ENCODE data around the gene TRIM50. TPM values are rescaled to one million over a fixed set of nuclear protein-coding genes. Genes with fewer than 3 reads are reported as not detected.

Gene TRIM50
- total and polyA plus RNA-seq, 2 of the 13 experiments (the other 11 are each of a cell fraction or from before 2014, with no cell fraction given), result 4.2 to 24.5 TPM

DNA sequence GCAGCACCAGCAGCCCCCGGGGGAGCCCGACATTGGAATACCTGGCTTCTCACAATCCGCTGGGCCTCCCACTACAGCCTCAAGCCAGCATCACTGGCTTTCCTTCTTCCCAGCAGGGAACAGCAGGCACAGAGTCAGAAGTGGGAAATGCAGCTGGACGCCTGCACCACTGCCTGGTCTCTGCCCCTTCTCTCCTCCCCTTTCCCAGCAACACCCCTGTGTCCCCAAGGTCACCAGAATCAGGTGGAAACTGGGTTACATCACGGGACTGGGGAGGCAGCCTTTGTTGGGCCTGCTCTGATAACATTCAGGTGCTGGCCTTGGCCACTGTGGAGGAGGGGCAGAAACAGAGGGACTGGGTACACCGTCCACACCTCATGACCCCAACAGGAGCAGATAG is 2.5 kb downstream of the TRIM50 start (continued):
- TF ChIP-seq ZNF609 (CRISPR knock-in tag; IDR thresholded peaks at IDR 0.05; ENCODE audit: borderline replicate concordance) (peak; percentile 43; the same call in 1 of the 2 replicates), DMAP1 (CRISPR knock-in tag; IDR thresholded peaks at IDR 0.05) (peak; percentile 52; the same call in 1 of the 2 replicates), ZKSCAN8 (CRISPR knock-in tag; IDR thresholded peaks at IDR 0.05; ENCODE audit: borderline replicate concordance) (peak; percentile 49; the same call in 1 of the 2 replicates), ZSCAN21 (CRISPR knock-in tag; IDR thresholded peaks at IDR 0.05; ENCODE audit: borderline replicate concordance) (peak; percentile 47; the same call in 1 of the 2 replicates), KDM4B (CRISPR knock-in tag; IDR thresholded peaks at IDR 0.05) (peak; percentile 70; the same call in 1 of the 2 replicates)
- TF ChIP-seq, protein P1, sequence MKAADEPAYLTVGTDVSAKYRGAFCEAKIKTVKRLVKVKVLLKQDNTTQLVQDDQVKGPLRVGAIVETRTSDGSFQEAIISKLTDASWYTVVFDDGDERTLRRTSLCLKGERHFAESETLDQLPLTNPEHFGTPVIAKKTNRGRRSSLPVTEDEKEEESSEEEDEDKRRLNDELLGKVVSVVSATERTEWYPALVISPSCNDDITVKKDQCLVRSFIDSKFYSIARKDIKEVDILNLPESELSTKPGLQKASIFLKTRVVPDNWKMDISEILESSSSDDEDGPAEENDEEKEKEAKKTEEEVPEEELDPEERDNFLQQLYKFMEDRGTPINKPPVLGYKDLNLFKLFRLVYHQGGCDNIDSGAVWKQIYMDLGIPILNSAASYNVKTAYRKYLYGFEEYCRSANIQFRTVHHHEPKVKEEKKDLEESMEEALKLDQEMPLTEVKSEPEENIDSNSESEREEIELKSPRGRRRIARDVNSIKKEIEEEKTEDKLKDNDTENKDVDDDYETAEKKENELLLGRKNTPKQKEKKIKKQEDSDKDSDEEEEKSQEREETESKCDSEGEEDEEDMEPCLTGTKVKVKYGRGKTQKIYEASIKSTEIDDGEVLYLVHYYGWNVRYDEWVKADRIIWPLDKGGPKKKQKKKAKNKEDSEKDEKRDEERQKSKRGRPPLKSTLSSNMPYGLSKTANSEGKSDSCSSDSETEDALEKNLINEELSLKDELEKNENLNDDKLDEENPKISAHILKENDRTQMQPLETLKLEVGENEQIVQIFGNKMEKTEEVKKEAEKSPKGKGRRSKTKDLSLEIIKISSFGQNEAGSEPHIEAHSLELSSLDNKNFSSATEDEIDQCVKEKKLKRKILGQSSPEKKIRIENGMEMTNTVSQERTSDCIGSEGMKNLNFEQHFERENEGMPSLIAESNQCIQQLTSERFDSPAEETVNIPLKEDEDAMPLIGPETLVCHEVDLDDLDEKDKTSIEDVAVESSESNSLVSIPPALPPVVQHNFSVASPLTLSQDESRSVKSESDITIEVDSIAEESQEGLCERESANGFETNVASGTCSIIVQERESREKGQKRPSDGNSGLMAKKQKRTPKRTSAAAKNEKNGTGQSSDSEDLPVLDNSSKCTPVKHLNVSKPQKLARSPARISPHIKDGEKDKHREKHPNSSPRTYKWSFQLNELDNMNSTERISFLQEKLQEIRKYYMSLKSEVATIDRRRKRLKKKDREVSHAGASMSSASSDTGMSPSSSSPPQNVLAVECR (CRISPR knock-in tag; IDR thresholded peaks at IDR 0.05; ENCODE audit: borderline replicate concordance), result peak; percentile 46; the same call in 1 of the 2 replicates
